H1 (cell line): ENCODE results near the gene ZNF799. TPM values are rescaled to one million over a fixed set of nuclear protein-coding genes. Genes with fewer than 3 reads are reported as not detected.
A peak's percentile ranks its signal among the peaks of the same experiment; 100 is the strongest.

ENCODE experiments used
- ATF3 ChIP-seq: IDR thresholded peaks from 2 replicates; pipeline ENCODE4 v1.6.1; 2011; ENCODE audit warnings: low read depth, mild to moderate bottlenecking, low read length; ENCODE audit not compliant: insufficient read depth
- BACH1 ChIP-seq: IDR thresholded peaks from 2 replicates; pipeline ENCODE4 v1.6.1; 2012; ENCODE audit warnings: low read length, improper control_type of control experiment
- EP300 ChIP-seq, 2 experiments: IDR thresholded peaks; 1 replicate in 1 of 2; 2 replicates in 1 of 2; pipeline ENCODE4 v1.6.1; 2011 to 2012; ENCODE audit warnings: low read depth in 2 of 2, low read length in 2 of 2, mild to moderate bottlenecking in 2 of 2, borderline replicate concordance in 1 of 2, inconsistent platforms in 1 of 2, moderate library complexity in 1 of 2
- GABPA ChIP-seq: IDR thresholded peaks from 2 replicates; pipeline ENCODE4 v1.6.1; 2011; ENCODE audit warnings: mild to moderate bottlenecking, low read length, moderate library complexity, borderline replicate concordance; ENCODE audit not compliant: insufficient read depth
- HDAC6 ChIP-seq: IDR thresholded peaks from one replicate; pipeline ENCODE4 v1.7.1; 2012; ENCODE audit warnings: low read depth, mild to moderate bottlenecking, inconsistent platforms, low read length, moderate library complexity
- JUND ChIP-seq: IDR thresholded peaks from 2 replicates; pipeline ENCODE4 v1.6.1; 2011; ENCODE audit warnings: mild to moderate bottlenecking, improper control_type of control experiment, low read length
- POLR2A ChIP-seq, 2 experiments: IDR thresholded peaks; 1 replicate in 1 of 2; 2 replicates in 1 of 2; pipeline ENCODE4 v1.6.1; 2011; ENCODE audit warnings: low read depth in 2 of 2, low read length in 2 of 2, mild to moderate bottlenecking in 2 of 2; ENCODE audit errors: control extremely low read depth in 1 of 2
- POLR2AphosphoS5 ChIP-seq: IDR thresholded peaks from 2 replicates; pipeline ENCODE4 v1.6.1; 2011; ENCODE audit warnings: low read depth, low read length
- POU5F1 ChIP-seq: IDR thresholded peaks from 2 replicates; pipeline ENCODE4 v1.6.1; 2011; ENCODE audit warnings: low read depth, mild to moderate bottlenecking, low read length, moderate library complexity
- RAD21 ChIP-seq, 2 experiments: IDR thresholded peaks in 1 of 2; conservative IDR thresholded peaks in 1 of 2; 2 replicates each; pipeline ENCODE4 v1.6.1; 2011; ENCODE audit warnings: low read depth in 2 of 2, low read length in 2 of 2, improper control_type of control experiment in 1 of 2, inconsistent platforms in 1 of 2, mild to moderate bottlenecking in 1 of 2, moderate library complexity in 1 of 2
- RNF2 ChIP-seq: fragments of 200-900, 300-1000 bp; sonication (generic); IDR thresholded peaks from 2 replicates; pipeline ENCODE4 v1.7.1; 2016; ENCODE audit warnings: borderline replicate concordance, low read depth, mild to moderate bottlenecking, antibody characterized with exemption, low read length; ENCODE audit not compliant: poor library complexity, severe bottlenecking; ENCODE audit errors: missing control alignments
- TCF12 ChIP-seq: IDR thresholded peaks from 2 replicates; pipeline ENCODE4 v1.6.1; 2011; ENCODE audit warnings: low read depth, mild to moderate bottlenecking, low read length
- TEAD4 ChIP-seq: IDR thresholded peaks from 2 replicates; pipeline ENCODE4 v1.6.1; 2012; ENCODE audit warnings: low read depth, low read length, inconsistent platforms, mixed read lengths
- polyA plus RNA-seq, 7 experiments: library from polyadenylated mRNA; depleted of rRNA in 3 of 7; stranded (reverse) in 5 of 7; unstranded in 2 of 7; fragments of >200 nt in 5 of 7; fragments of 200-250 nt in 2 of 7; gene quantifications; 1 replicate in 5 of 7; 2 replicates in 1 of 7; 4 replicates in 1 of 7; pipeline versions ENCODE4 v1.2.1 to v1.2.3, GENCODE V29; 2011 to 2013; ENCODE audit warnings: missing spikeins in 2 of 7, mixed read lengths in 2 of 7
- total RNA-seq: library from RNA; stranded (reverse); fragmentation: NEBNext Ultra II Directional; extraction: Animal tissue kit (Norgen Biotek cat#: 25700); gene quantifications from 2 replicates; pipeline ENCODE4 v1.2.1, GENCODE V29; 2021

Gene ZNF799
- total and polyA plus RNA-seq, 2 of the 8 experiments (the other 6 are each of a cell fraction or from before 2014, with no cell fraction given): 1.00 to 4.2 TPM

- TF ChIP-seq ATF3: no peak
- TF ChIP-seq JUND: no peak
- no peak for TF ChIP-seq POU5F1
- no peak for TF ChIP-seq GABPA
- TF ChIP-seq RAD21 (IDR thresholded peaks at IDR 0.05 in 1 of 2, conservative IDR thresholded peaks at IDR 0.05 in 1 of 2; ENCODE audit: low read depth in 2 of 2, low read length in 2 of 2): peak; percentile 64 to 71; a peak in 3 of 4 replicates
- no peak for TF ChIP-seq EP300 (IDR thresholded peaks at IDR 0.05; ENCODE audit: borderline replicate concordance in 1 of 2, low read depth in 2 of 2, low read length in 2 of 2)
- TF ChIP-seq POLR2A (IDR thresholded peaks at IDR 0.05; ENCODE audit: control extremely low read depth in 1 of 2, low read depth in 2 of 2, low read length in 2 of 2): peak; percentile 74 to 88
- peak; percentile 87 for TF ChIP-seq POLR2AphosphoS5
- TF ChIP-seq TCF12: no peak
- no peak for TF ChIP-seq TEAD4
- TF ChIP-seq RNF2: no peak
- TF ChIP-seq BACH1: peak; percentile 29; the same call in 1 of the 2 replicates
- no peak for TF ChIP-seq HDAC6
Measured at GRCh38 chr19:12365236-12366162, 35.6 kb downstream of the ZNF799 start, which contains the start of gene ZNF442 (continued).
